Stimulated activated memory B cell treated with anti-CD40 and anti-IgM and Interleukin-4, amounts not matched to agents 10 μg/mL and 1 μg/mL and 100 μg/mL, for 72 hours (primary cell): Measurements from ENCODE around the gene HS2ST1.
A peak's percentile ranks its signal among the peaks of the same experiment; 100 is the strongest.

Experiments
- ATAC-seq: fragments of 150-1000 bp; cut with Tn5 transposase; 2 replicates; pipeline ENCODE4 v1.10.0; 2021
- H3K27ac Mint-ChIP-seq: one replicate; pipeline ENCODE4 v1.8.0; 2022; ENCODE audit warnings: mild to moderate bottlenecking, mixed read lengths
- H3K27me3 Mint-ChIP-seq: one replicate; pipeline ENCODE4 v1.8.0; 2022; ENCODE audit warnings: mixed read lengths
- H3K36me3 Mint-ChIP-seq: one replicate; pipeline ENCODE4 v1.8.0; 2022; ENCODE audit warnings: mixed read lengths
- H3K4me1 Mint-ChIP-seq: one replicate; pipeline ENCODE4 v1.8.0; 2022; ENCODE audit warnings: mixed read lengths
- H3K4me3 Mint-ChIP-seq: one replicate; pipeline ENCODE4 v1.8.0; 2022; ENCODE audit warnings: mild to moderate bottlenecking, moderate library complexity, mixed read lengths
- H3K9me3 Mint-ChIP-seq: one replicate; pipeline ENCODE4 v1.8.0; 2022; ENCODE audit warnings: mixed read lengths

Gene HS2ST1

DNA sequence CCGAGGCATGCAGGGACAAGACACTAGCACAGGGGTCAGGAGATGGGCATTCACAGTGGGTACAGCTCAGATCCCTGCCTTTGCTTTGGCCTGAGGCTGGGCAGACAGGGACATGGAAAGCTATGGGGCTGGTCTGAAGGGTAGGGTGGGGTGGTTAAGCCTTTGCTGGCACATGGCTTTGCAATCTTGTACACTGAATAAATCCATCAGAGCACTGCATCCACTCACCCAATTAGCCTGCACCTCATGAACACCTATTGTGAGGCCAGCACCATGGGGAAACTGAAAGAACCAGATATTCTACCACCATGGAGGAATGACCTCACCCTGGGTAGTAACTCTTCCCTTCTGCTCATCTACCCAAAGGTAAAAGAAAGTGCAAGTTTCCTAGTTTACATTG, 214.6 kb downstream of the HS2ST1 start:
- no peak overlapping the region for H3K27ac Mint-ChIP-seq
- no peak overlapping the region for H3K4me3 Mint-ChIP-seq
- peaks cover 61% of the 10 kb centered on the region for H3K27me3 Mint-ChIP-seq
- H3K36me3 Mint-ChIP-seq: no peaks in the 10 kb centered on the region
- peaks cover 14% of the 10 kb centered on the region for H3K4me1 Mint-ChIP-seq
- no peaks in the 10 kb centered on the region for H3K9me3 Mint-ChIP-seq
- no peak for ATAC-seq

DNA sequence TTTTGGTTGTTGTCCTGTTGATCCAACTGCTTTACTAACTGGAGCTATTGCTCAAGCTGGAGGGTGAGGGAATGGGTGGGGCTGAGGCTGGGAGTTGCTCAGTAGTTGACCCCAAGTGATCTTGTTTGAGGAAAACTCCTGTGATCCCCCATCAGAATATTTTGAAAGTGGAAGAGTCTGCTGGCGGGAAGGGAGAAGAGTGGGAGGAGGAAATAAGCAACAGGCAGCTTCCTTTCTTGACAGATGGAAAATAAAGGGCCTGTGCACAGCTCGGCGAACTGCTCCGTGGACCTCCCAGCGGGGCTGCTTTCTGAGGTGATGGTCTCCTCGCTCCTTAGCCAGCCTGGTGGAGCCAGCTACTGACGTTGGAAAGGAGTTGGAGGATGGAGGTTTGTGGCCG, 215.2 kb downstream of the HS2ST1 start:
- no peak for ATAC-seq
- Mint-ChIP-seq H3K27me3 (peaks cover 61% of the 10 kb centered on the region), H3K9me3 (no peaks in the 10 kb centered on the region), H3K27ac (no peak overlapping the region), H3K4me3 (no peak overlapping the region), H3K36me3 (no peaks in the 10 kb centered on the region), H3K4me1 (peaks cover 14% of the 10 kb centered on the region)

DNA sequence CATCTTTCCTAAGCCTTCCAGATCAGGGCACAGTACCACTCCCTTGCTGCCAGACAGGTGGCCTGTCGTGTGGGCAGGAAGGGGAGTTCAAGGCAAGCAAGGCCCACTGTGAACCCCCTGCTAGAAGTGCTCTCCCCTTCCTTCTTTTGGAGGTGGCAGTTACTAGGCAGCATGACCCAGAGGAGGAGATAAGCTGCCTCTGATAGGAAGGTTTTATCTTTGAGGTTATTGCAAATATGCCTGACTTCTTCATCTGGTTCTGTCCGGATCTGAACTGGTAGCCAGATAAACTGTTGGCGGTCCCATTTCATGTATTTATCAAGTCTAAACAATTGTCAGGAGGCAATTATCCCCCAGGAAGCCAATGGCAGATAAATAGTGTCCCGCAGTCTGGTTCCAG, 216.0 kb downstream of the HS2ST1 start:
- ATAC-seq: no peak
- no peak overlapping the region for H3K27ac Mint-ChIP-seq
- H3K9me3 Mint-ChIP-seq: no peaks in the 10 kb centered on the region
- H3K4me3 Mint-ChIP-seq: no peak overlapping the region
- no peaks in the 10 kb centered on the region for H3K36me3 Mint-ChIP-seq
- H3K27me3 Mint-ChIP-seq: peaks cover 61% of the 10 kb centered on the region
- peaks cover 14% of the 10 kb centered on the region for H3K4me1 Mint-ChIP-seq

GRCh38 chr1:87131809-87132283, 217.4 kb downstream of the HS2ST1 start:
- Mint-ChIP-seq H3K4me1 (peaks cover 14% of the 10 kb centered on the region), H3K27me3 (peaks cover 55% of the 10 kb centered on the region), H3K36me3 (no peaks in the 10 kb centered on the region), H3K9me3 (no peaks in the 10 kb centered on the region), H3K27ac (peak overlapping the region; percentile 64), H3K4me3 (peak overlapping the region; percentile 83)
- ATAC-seq: peak; percentile 90

GRCh38 chr1:87132284-87132870, 217.9 kb downstream of the HS2ST1 start:
- peak; percentile 34 for ATAC-seq

GRCh38 chr1:87134061-87134460, 219.6 kb downstream of the HS2ST1 start:
- H3K9me3 Mint-ChIP-seq: no peaks in the 10 kb centered on the region
- H3K27ac Mint-ChIP-seq: no peak overlapping the region
- no peaks in the 10 kb centered on the region for H3K36me3 Mint-ChIP-seq
- H3K4me3 Mint-ChIP-seq: no peak overlapping the region
- no peak for ATAC-seq
- peaks cover 14% of the 10 kb centered on the region for H3K4me1 Mint-ChIP-seq
- peaks cover 33% of the 10 kb centered on the region for H3K27me3 Mint-ChIP-seq

More at GRCh38 chr1:87132284-87132870, 217.9 kb downstream of the HS2ST1 start:
- Mint-ChIP-seq H3K27me3 (peaks cover 50% of the 10 kb centered on the region), H3K4me1 (peaks cover 14% of the 10 kb centered on the region), H3K27ac (peak overlapping the region; percentile 64), H3K4me3 (peak overlapping the region; percentile 83), H3K9me3 (no peaks in the 10 kb centered on the region), H3K36me3 (no peaks in the 10 kb centered on the region)

DNA sequence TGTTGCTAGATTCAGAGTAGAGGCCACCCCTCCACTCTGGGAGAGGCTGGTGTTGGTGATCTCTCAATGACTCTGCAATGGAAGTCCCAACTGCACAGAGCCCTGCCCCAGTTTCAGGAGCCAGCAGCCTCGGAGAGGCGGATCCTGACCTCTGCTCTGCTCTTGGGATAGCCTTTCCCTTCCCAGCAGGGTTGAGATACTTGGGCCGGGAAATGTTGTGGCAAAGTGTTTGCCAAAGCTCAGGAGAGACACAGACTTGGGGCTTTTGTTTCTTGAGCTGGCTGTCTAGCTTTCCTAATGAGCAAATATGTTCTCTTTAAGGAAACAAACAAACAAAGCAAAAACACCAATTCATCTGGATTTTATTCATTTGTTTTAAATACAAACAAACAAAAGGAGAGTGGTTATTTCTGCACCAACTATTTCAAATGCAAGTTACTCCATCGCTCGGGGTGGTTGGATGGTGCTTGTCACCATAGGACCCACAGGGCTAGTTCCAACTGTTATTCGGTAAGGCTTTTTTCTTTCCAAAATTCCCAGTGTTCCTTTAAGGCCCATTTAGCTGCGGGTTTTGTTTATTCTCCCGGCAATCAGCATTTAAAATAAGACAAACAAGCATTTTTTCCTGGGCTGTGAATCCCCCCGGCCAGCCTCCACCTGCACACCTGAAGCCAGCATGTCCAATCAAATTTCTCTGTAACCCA, 220.3 kb downstream of the HS2ST1 start:
- H3K27me3 Mint-ChIP-seq: peaks cover 26% of the 10 kb centered on the region
- H3K27ac Mint-ChIP-seq: no peak overlapping the region
- no peak for ATAC-seq
- no peaks in the 10 kb centered on the region for H3K36me3 Mint-ChIP-seq
- no peaks in the 10 kb centered on the region for H3K9me3 Mint-ChIP-seq
- H3K4me3 Mint-ChIP-seq: no peak overlapping the region
- H3K4me1 Mint-ChIP-seq: peaks cover 14% of the 10 kb centered on the region

DNA sequence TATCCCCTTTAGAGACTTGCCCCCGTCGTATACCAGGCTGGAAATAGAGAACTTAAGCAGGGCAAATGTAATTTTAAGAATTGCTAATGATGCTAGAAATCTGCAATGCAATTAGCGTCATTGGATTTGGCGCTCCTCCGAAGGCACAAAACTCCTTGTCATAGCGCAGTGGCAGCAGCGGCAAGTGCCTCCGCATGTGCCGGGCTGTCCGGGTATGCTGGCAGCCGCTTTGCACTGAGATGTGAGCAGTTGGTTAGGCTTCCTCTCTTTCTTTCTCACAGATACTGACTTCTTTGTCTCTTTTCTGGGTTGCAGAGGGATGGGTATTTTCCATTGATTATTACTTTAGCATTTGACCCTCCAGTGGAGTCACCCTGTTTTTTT, 220.9 kb downstream of the HS2ST1 start:
- peaks cover 20% of the 10 kb centered on the region for H3K27me3 Mint-ChIP-seq

DNA sequence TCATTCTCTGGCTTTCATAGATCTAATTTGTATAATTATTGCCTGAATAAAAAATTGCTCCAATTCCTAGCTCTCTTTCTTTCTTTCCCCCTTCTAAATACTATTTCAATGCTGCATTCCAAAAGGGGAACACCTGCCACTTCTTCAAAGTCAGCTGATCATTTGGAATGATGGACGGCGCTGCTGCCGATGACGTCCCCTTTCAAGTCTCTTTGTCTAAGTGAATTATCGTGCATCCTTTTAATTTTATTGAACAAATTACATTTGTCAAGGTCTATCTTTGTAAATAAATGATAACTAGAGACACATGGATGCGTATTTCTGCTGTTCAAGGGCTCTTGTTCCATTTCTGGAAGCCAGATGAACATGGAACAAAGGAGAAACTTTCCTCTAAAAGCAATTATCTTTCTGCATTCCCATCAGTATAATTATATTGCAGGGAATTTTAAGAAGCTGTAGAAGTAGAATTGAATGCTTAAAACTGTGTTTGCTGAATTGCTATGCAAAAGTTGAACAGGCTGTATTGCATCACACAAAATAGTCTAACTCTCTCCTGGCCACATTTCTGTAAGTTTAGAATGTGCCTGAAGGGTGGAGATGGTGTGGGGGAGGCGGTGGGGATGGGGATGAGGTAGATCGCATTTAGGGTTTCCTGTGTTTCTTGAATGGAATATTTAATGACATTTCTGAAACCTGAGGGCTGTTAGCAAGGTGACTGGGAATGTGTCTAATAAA, 222.3 kb downstream of the HS2ST1 start:
- Mint-ChIP-seq H3K4me1 (peaks cover 9% of the 10 kb centered on the region), H3K36me3 (no peaks in the 10 kb centered on the region), H3K4me3 (no peak overlapping the region), H3K27ac (no peak overlapping the region), H3K27me3 (peaks cover 13% of the 10 kb centered on the region), H3K9me3 (no peaks in the 10 kb centered on the region)
- no peak for ATAC-seq

More for the DNA sequence above, 220.9 kb downstream of the HS2ST1 start:
- H3K27ac Mint-ChIP-seq: no peak overlapping the region
- H3K4me3 Mint-ChIP-seq: no peak overlapping the region
- H3K9me3 Mint-ChIP-seq: no peaks in the 10 kb centered on the region
- ATAC-seq: no peak
- H3K36me3 Mint-ChIP-seq: no peaks in the 10 kb centered on the region
- peaks cover 14% of the 10 kb centered on the region for H3K4me1 Mint-ChIP-seq

GRCh38 chr1:87137342-87137739, 222.9 kb downstream of the HS2ST1 start:
- Mint-ChIP-seq H3K36me3 (no peaks in the 10 kb centered on the region), H3K9me3 (no peaks in the 10 kb centered on the region), H3K27ac (no peak overlapping the region), H3K4me3 (no peak overlapping the region), H3K27me3 (peaks cover 8% of the 10 kb centered on the region), H3K4me1 (peaks cover 5% of the 10 kb centered on the region)
- no peak for ATAC-seq

GRCh38 chr1:87140831-87141540, 226.6 kb downstream of the HS2ST1 start:
- no peak overlapping the region for H3K4me3 Mint-ChIP-seq
- no peaks in the 10 kb centered on the region for H3K4me1 Mint-ChIP-seq
- ATAC-seq: no peak
- H3K27me3 Mint-ChIP-seq: no peaks in the 10 kb centered on the region
- no peaks in the 10 kb centered on the region for H3K9me3 Mint-ChIP-seq
- H3K27ac Mint-ChIP-seq: no peak overlapping the region
- H3K36me3 Mint-ChIP-seq: no peaks in the 10 kb centered on the region

GRCh38 chr1:87141556-87141955, 227.1 kb downstream of the HS2ST1 start:
- no peak overlapping the region for H3K27ac Mint-ChIP-seq
- H3K4me3 Mint-ChIP-seq: no peak overlapping the region
- no peaks in the 10 kb centered on the region for H3K9me3 Mint-ChIP-seq
- H3K4me1 Mint-ChIP-seq: no peaks in the 10 kb centered on the region
- no peaks in the 10 kb centered on the region for H3K27me3 Mint-ChIP-seq
- H3K36me3 Mint-ChIP-seq: no peaks in the 10 kb centered on the region
- no peak for ATAC-seq

DNA sequence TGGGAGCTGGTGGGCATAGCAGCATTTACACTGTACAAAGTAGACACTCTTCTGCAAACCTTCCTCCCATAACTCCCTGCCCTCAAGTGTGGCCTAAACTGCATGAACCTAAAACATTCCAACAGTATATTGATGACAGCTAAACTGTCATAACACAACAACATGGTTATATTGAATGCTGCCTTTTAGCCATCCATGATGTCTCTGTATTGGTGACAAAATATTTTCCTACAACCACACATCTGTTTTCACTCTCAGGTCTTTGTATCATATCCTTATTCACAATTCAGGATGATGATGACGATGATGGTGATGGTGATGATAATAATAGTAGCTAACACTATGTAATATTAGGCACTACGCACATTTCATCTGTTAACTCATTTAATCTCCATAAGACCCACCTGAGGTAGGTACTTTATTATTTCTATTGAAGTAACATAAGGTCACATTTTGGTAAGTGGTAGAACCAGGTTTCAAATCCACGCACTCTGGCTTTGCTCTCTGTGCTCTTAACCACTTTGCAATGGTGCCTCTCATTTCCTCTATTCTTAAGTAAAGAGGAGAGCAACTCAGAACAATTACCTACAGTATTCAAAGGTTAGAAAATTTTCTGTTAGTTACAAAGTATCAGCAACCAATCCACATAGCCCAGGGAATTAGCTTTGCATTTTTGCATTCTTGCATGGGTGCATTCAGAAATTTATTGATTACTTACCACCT, 229.1 kb downstream of the HS2ST1 start:
- peak; percentile 54 for ATAC-seq
- no peaks in the 10 kb centered on the region for H3K4me1 Mint-ChIP-seq
- H3K9me3 Mint-ChIP-seq: no peaks in the 10 kb centered on the region
- H3K27ac Mint-ChIP-seq: no peak overlapping the region
- H3K36me3 Mint-ChIP-seq: no peaks in the 10 kb centered on the region
- H3K27me3 Mint-ChIP-seq: peaks cover 5% of the 10 kb centered on the region
- H3K4me3 Mint-ChIP-seq: no peak overlapping the region

DNA sequence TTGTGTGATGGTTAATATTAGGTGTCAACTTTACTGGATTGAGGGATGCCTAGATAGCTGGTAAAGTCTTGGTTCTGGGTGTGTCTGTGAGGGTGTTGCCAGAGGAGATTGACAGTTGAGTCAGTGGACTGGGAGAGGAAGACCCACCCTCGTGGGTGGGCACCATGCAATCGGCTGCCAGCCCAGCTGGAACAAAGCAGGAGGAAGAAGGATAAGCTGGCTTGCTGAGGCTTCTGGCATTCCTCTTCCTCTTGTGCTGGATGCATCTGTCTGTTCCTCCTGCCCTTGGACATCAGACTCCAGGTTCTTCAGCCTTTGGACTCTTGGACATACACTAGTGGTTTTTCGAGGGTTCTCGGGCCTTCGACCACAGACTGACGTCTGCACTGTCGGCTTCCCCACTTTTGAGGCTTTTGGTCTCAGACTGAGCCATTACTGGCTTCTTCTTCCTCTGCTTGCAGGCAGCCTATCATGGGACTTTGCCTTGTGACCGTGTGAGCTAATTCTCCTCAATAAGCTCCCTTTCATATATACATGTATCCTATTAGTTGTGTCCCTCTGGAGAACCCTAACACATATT, 230.0 kb downstream of the HS2ST1 start:
- H3K36me3 Mint-ChIP-seq: no peaks in the 10 kb centered on the region
- H3K9me3 Mint-ChIP-seq: no peaks in the 10 kb centered on the region
- no peak overlapping the region for H3K27ac Mint-ChIP-seq
- no peak overlapping the region for H3K4me3 Mint-ChIP-seq
- H3K27me3 Mint-ChIP-seq: peaks cover 14% of the 10 kb centered on the region
- no peaks in the 10 kb centered on the region for H3K4me1 Mint-ChIP-seq
- ATAC-seq: no peak
